HepG2 (cell line): ENCODE data around the gene WDR45B. TPM values are rescaled to one million over a fixed set of nuclear protein-coding genes. Genes with fewer than 3 reads are reported as not detected.
A peak's percentile ranks its signal among the peaks of the same experiment; 100 is the strongest.

Experiments used
- ATAC-seq: fragments of 200-7000 bp; cut with Tn5 transposase; 3 replicates; pipeline ENCODE4 v1.9.1; 2020; ENCODE audit warnings: mild to moderate bottlenecking, moderate library complexity
- BruUV-seq: library from RNA; stranded (reverse); fragments of 400-500 nt; replicated peaks from 2 replicates; lab custom pipeline; 2021; lab: Mats Ljungman, UMichigan
- CTCF ChIA-PET: fragments of 300-600 bp; formaldehyde crosslinking; extraction: SDS; loops from one replicate; lab custom pipeline; 2021; ENCODE audit warnings: low total read pairs, inconsistent platforms, low intra/inter-chr PET ratio; lab: Yijun Ruan, JAX
- POLR2A ChIA-PET: fragments of 350-600 bp; sonication (Branson Sonifier 250); formaldehyde crosslinking; loops from one replicate; lab custom pipeline; 2020; ENCODE audit warnings: antibody characterized with exemption, inconsistent platforms; lab: Yijun Ruan, JAX
- DNase-seq: peaks from one replicate; pipeline ENCODE4 v3.0.0-alpha.2; 2015; ENCODE audit warnings: low spot score
- FAIRE-seq: peaks from 3 replicates; lab custom pipeline; 2011; peaks lifted over from hg19 to GRCh38; lab: Jason Lieb, UNC
- H2AFZ ChIP-seq: one replicate; pipeline ENCODE4 v1.6.1; 2011; ENCODE audit warnings: low read length, inconsistent platforms
- H3K27ac ChIP-seq: fragments of 300-600 bp; 3 replicates; pipeline ENCODE4 v1.8.0; 2011; ENCODE audit warnings: mixed run types, mild to moderate bottlenecking, mixed read lengths, low read length, inconsistent platforms; ENCODE audit not compliant: insufficient read depth; ENCODE audit errors: extremely low read length
- H3K27me3 ChIP-seq, 2 experiments: fragments of 200-600 bp in 1 of 2; 2 replicates in 1 of 2; 3 replicates in 1 of 2; pipeline versions ENCODE4 v1.6.0 to v1.8.0; 2011; ENCODE audit warnings: low read length in 2 of 2, mild to moderate bottlenecking in 2 of 2, moderate library complexity in 2 of 2, inconsistent platforms in 1 of 2; ENCODE audit not compliant: insufficient read depth in 2 of 2, control insufficient read depth in 1 of 2
- H3K36me3 ChIP-seq, 2 experiments: fragments of 200-600 bp in 1 of 2; replicated peaks in 1 of 2; 2 replicates in 1 of 2; 3 replicates in 1 of 2; pipeline versions ENCODE4 v1.5.1 to v1.8.0; 2011; ENCODE audit warnings: low read length in 2 of 2, inconsistent platforms in 1 of 2; ENCODE audit not compliant: insufficient read depth in 2 of 2, control insufficient read depth in 1 of 2
- H3K4me1 ChIP-seq: 2 replicates; pipeline ENCODE4 v1.5.1; 2012; ENCODE audit warnings: low read length, inconsistent platforms; ENCODE audit not compliant: insufficient read depth
- H3K4me2 ChIP-seq: 2 replicates; pipeline ENCODE4 v1.6.0; 2011; ENCODE audit warnings: low read depth, low read length, inconsistent platforms
- H3K4me3 ChIP-seq, 3 experiments: fragments of 200-600 bp in 1 of 3; sonication (generic), shearing (Covaris generic) in 1 of 3; replicated peaks in 1 of 3; 2 replicates each; pipeline ENCODE4 v1.5.1; 2011 to 2016; ENCODE audit warnings: low read length in 3 of 3, inconsistent platforms in 2 of 3, low read depth in 2 of 3, mild to moderate bottlenecking in 2 of 3, control low read depth in 1 of 3, mixed read lengths in 1 of 3; ENCODE audit not compliant: insufficient read depth in 1 of 3
- H3K79me2 ChIP-seq: one replicate; pipeline ENCODE4 v1.6.1; 2011; ENCODE audit warnings: low read length, inconsistent platforms; ENCODE audit not compliant: insufficient read depth
- H3K9ac ChIP-seq: 2 replicates; pipeline ENCODE4 v1.6.0; 2011; ENCODE audit warnings: mild to moderate bottlenecking, low read depth, low read length, inconsistent platforms; ENCODE audit not compliant: insufficient read depth
- H3K9me3 ChIP-seq: 2 replicates; pipeline ENCODE4 v1.5.1; 2012; ENCODE audit warnings: mild to moderate bottlenecking, low read length
- H4K20me1 ChIP-seq: 2 replicates; pipeline ENCODE4 v1.6.0; 2011; ENCODE audit warnings: inconsistent platforms, mild to moderate bottlenecking, low read length, moderate library complexity; ENCODE audit not compliant: insufficient read depth
- AGO2 ChIP-seq: fragments of 200-400 bp; formaldehyde crosslinking; optimal IDR thresholded peaks from 2 replicates; pipeline ENCODE3; 2017; ENCODE audit warnings: mild to moderate bottlenecking, low read depth, low read length, moderate library complexity
- GATA4 ChIP-seq: sonication (generic); IDR thresholded peaks from 2 replicates; pipeline ENCODE4 v1.6.1; 2016; ENCODE audit warnings: antibody characterized with exemption, low read depth, borderline replicate concordance
- HNRNPLL ChIP-seq: fragments of 200-400 bp; formaldehyde crosslinking; IDR thresholded peaks from 2 replicates; pipeline ENCODE4 v1.6.1; 2017; ENCODE audit warnings: mild to moderate bottlenecking, low read depth, low read length; ENCODE audit not compliant: poor library complexity, severe bottlenecking
- RBM22 ChIP-seq: fragments of 200-400 bp; formaldehyde crosslinking; optimal IDR thresholded peaks from 2 replicates; pipeline ENCODE3; 2017; ENCODE audit warnings: mild to moderate bottlenecking, low read length, moderate library complexity
- ZBTB37 ChIP-seq: sonication (generic); formaldehyde crosslinking; IDR thresholded peaks from 2 replicates; pipeline ENCODE4 v1.4.0; 2020; ENCODE audit warnings: mild to moderate bottlenecking, missing genetic modification reagents
- ZNF446 ChIP-seq: sonication (generic); formaldehyde crosslinking; IDR thresholded peaks from 2 replicates; pipeline ENCODE4 v1.5.0; 2020; ENCODE audit warnings: mild to moderate bottlenecking, missing genetic modification reagents
- ZNF768 ChIP-seq: sonication (generic); formaldehyde crosslinking; IDR thresholded peaks from 2 replicates; pipeline ENCODE4 v1.4.0; 2020; ENCODE audit warnings: missing genetic modification reagents
- whole genome bisulfite sequencing: methylation state at CpG from one replicate; pipeline ENCODE4 v1.1.6; 2017; ENCODE audit warnings: low lambda C conversion rate; 5-methylcytosine and 5-hydroxymethylcytosine counted together
- in situ Hi-C: cut with HindIII; loops from 2 replicates; pipeline ENCODE4 v1.10.0; 2017; ENCODE audit warnings: low pct_unique_long_range_greater_than_20kb; ENCODE audit not compliant: extremely low pct_ligation_motif_present
- intact Hi-C: fragments of 100-400 bp; cut with micrococcal nuclease; formaldehyde crosslinking; loops from one replicate; pipeline ENCODE4 v1.10.0; 2022; ENCODE audit not compliant: unreplicated experiment
- polyA plus RNA-seq, 8 experiments: library from polyadenylated mRNA; depleted of rRNA in 3 of 8; stranded (reverse) in 7 of 8; unstranded in 1 of 8; fragments of >200 nt; fragmentation: Illumina TruSeq in 4 of 8; extraction: Trizol in 4 of 8; gene quantifications; 2 replicates each; pipeline versions ENCODE4 v1.2.1 to v1.2.3, GENCODE V29; 2011 to 2016; ENCODE audit warnings: low read depth in 4 of 8, missing spikeins in 1 of 8, mixed read lengths in 1 of 8; ENCODE audit not compliant: insufficient read depth in 1 of 8
- total RNA-seq, 5 experiments: library from RNA; depleted of rRNA; stranded (reverse); fragments of >200 nt; fragmentation: Illumina TruSeq; extraction: Trizol; gene quantifications; 2 replicates each; pipeline ENCODE4 v1.2.3, GENCODE V29; 2016; ENCODE audit warnings: low read depth in 1 of 5

The WDR45B gene
- total and polyA plus RNA-seq, 2 of the 13 experiments (the other 11 are each of a cell fraction or from before 2014, with no cell fraction given): 86.2 to 155 TPM

GRCh38 chr17:82577300-82577699 lies 70.9 kb downstream of the WDR45B start:
- H3K9ac ChIP-seq: no peak overlapping the region
- no peaks in the 10 kb centered on the region for H3K9me3 ChIP-seq
- H3K4me1 ChIP-seq: no peaks in the 10 kb centered on the region
- ATAC-seq (peak; percentile 31; the same call in 2 of the 3 replicates), FAIRE-seq (no peak), DNase-seq (no peak)
- POLR2A ChIA-PET: interaction anchor here (1.3 kb wide), 1 partner anchor 9 kb away, joined by 3 read pairs; no protein-coding TSS in a partner anchor
- H4K20me1 ChIP-seq: no peaks in the 10 kb centered on the region
- H3K27me3 ChIP-seq: no peaks in the 10 kb centered on the region
- no peak overlapping the region for H3K4me3 ChIP-seq
- no peak overlapping the region for H2AFZ ChIP-seq
- H3K27ac ChIP-seq: no peak overlapping the region
- H3K79me2 ChIP-seq: peaks cover 38% of the 10 kb centered on the region
- no peak overlapping the region for H3K4me2 ChIP-seq
- CTCF ChIA-PET: no interaction called here
- TF ChIP-seq ZBTB37 (CRISPR knock-in tag): no peak
- TF ChIP-seq AGO2: peak; percentile 65
- TF ChIP-seq ZNF446 (CRISPR knock-in tag): no peak
- peak; percentile 31 for TF ChIP-seq HNRNPLL
- TF ChIP-seq ZNF768 (CRISPR knock-in tag): peak; percentile 11; the same call in 1 of the 2 replicates
- TF ChIP-seq RBM22: peak; percentile 87
- TF ChIP-seq GATA4: no peak
- intact Hi-C loops: no loop called here
- WGBS: 97% methylated on average over 18 of the region's 18 CpGs
- in situ Hi-C loops: no loop called here
- BruUV-seq: TSS peak; percentile 48
- H3K36me3 ChIP-seq: peaks cover 36 to 76% of the 10 kb centered on the region in 2 experiments
